Measurements from ENCODE around the gene CROCC2. TPM values are rescaled to one million over a fixed set of nuclear protein-coding genes. Genes with fewer than 3 reads are reported as not detected.
A peak's percentile ranks its signal among the peaks of the same experiment; 100 is the strongest.

The CROCC2 gene
- polyA plus RNA-seq (2013, experiment 1 of 2; ENCODE audit: insufficient read length): 0.03 TPM
- 0.02 TPM for polyA plus RNA-seq (2013, experiment 2 of 2; ENCODE audit: insufficient read length)

DNA sequence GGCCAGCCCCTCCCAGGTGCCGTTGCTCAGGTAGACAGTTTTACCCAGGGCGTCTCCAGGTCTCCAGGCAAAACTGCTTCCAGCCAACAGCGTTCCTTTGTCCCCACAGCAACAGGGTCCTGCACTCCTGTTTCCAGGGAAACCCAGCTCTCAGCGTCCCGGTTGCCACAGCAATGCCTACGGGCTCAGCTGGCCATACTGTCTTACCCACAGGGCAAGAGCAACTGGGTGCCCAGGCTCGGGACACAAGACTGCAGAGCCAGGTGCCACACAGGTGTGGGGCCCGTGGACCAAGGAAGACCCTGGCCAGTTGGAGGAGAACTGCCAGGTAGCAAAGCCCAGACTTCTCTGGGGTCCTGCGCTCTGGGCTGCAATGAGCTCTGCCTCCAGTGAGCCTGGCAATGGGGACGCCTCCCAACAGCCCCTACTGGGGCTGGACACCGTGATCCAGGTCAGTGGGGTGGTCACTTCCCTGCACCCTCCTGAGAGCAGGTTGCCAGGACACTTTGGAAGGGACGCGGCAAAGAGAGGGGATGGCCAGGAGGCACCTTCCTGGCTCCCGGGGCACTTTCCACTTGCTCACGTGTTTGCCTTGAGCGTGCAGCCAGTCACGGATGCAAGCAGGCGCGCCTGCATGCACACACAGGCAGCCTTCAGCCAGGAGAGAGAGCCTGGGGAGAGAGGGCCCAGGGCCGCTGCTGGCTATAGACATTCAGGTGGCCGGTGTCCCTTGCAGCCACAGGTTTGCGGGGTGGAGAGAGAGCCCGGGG, at the start of gene CROCC2:
Gene CROCC2 (plus strand): TSS at position 196 of the 770 bp plus-strand sequence. CDS start 178 bp downstream, at position 374.
- no peak for DNase-seq

DNA sequence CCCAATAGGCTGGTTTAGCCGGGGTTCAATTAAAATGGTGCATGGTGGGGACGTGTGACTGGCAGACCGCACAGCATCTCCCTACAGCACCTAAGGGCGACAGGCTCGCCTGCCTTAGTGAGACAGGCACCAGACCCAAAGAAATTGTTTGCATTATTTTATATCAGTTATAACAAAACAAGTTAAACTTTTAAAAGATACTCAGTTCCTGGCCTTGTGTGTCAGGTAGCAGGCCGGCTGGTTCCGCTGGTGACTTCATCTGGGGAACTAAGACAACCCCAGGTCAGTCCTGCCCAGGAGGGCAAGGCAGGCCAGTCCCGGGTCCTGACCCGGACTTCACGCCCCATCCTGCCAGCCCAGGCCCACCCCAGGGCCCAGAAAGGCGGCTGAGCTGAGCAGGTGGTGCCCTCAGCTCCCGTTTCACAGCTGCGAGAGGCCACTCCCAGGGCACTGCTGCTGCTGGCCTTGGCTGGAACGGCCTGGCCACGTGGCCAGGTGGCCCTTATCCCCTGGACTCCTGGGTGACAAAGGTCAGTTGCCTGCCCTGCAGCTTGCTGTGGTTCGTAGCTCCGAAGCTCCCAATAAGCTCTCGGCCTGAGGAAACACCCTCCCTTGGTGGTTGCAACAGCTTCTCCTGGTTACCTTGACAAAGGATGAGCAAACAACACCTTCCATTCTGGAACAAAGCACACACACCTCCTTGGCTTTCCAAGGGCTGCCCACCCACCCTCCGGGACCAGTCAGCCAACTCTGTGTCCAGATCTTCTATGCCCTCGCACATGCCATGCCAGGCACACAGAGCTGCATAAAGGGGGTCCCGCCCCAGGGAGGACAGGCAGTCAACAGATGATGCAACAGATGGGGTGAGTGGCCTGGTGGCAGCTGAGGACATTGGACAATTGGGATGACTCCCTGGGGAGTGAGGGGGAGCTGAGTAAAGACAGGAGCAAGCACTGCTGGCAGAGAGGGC, 48.8 kb upstream of the CROCC2 start:
- no peak for DNase-seq

DNA sequence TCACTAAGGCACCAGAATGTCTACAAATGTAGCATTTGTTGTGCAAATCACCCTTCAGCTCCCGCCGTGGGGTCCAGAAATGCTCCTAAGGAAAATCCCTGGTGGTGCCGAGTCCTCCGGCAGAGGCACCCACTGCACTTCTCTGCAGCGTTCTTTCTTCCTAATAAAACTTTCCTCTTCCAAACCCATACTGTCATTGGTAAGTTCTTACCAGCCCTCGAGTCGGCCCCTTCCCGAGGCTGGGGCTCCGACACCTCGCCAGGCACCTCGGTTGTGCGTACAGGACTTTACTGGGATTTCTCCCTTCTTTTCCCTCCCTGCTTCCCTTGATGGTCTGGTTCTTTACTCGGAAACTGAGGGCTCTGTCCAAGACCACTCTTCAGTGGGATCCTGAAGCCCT, 47.8 kb upstream of the CROCC2 start:
- DNase-seq: no peak

DNA sequence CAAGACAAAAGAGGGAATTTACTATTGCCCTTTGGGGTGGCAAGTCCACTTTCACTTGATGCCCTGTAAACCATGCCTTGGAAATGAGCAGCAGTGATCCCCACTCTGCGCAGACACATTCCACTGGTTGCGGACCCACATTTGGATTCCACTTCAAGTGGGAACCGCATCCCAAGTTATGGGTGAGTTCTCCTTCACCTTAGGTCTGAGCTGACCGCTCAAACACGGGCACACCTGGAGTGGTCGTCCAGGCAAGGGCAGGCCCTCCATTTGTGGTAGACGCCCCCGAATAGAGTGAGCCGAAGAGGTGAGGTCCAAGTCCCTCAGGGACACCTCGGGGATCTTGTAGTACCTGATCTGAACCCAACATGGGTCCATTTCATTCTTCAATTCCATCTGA, 47.3 kb upstream of the CROCC2 start:
- no peak for DNase-seq

DNA sequence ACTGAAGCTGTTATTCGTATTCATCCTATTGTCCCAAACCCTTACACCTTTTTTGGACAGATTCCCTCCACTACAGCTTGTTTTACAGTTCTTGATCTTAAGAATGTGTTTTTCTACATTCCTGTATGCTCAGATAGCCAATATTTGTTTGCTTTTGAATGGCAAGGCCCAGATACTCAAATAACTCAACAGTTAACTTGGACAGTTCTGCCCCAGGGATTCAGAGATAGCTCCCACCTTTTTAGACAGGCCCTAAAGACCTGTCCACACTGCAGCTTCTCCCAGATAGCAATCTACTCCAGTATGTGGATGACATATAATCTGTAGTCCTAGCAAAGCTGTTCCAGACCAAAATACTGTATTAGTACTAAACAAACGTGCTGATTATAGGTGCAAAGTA, 44.6 kb upstream of the CROCC2 start:
- DNase-seq: no peak

DNA sequence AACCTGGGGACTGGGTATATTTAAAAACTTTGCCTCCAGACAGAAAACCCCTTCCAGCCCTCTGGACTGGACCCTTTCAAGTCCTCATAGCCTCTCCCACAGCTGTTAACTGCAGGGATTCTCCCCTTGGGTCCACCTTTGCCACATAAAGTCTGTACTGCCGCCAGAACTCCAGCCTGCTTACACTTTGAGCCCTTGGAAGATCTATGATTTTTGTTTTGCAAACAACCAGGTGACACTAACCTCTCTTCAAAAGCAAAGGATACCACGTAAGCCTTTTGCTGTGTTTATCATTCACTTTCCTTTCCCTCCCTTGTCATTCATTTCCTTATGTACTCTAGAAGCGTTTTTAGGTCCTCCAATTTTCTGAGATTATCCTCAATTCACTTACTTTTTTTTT, 41.7 kb upstream of the CROCC2 start:
- no peak for DNase-seq

DNA sequence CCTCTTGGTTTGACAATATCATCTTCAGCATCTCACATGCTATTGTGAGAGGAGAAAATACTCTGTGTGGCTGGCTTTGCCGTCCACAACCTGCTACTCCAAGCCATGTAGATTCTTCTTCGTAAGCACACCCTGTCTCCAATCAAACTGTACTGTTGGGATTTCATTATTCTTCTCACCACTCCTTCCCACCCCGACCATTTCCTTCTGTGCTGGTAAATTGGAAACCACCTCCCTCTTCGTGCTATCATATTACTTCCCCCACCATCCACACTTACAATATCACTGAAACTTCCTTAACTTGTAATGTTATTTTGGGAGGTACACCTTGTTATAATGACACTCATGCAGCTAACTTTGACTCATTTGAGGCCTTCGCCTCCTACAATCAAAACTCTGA, 40.7 kb upstream of the CROCC2 start:
- DNase-seq: no peak

DNA sequence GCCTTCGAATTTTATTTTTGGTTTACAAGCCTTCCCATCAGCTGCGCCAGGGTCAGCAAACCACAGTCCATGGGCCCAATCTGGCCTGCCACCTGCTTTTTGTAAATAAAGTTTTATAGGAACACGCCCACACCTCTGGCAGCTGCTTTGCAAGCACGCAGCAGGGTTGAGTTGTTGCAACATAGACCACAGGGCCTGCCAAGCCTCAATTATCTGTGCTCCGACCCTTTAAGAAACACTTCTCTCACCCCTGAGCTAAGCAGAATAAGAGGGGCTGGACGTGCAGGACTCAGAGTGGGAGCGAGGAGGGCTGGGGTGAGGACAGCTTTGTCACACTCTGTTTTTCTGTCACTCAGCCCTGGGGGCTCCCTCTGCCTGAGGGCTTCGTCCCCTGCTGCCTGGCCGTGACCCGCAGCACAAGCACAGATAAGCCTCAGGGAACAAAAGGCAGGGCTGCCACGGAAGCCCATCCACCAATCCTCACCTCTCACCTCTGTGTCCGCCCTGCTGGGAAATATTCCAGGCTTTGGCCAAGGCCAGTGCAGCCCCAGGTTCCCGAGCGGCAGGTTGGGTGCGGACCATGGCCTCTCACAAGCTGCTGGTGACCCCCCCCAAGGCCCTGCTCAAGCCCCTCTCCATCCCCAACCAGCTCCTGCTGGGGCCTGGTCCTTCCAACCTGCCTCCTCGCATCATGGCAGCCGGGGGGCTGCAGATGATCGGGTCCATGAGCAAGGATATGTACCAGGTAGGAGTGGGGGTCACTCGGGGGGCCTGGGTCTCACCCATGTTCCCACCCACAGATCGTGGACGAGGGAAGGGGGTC, 37.6 kb upstream of the CROCC2 start, which contains the start of gene AGXT:
Gene AGXT (plus strand): TSS at position 539 of the 823 bp plus-strand sequence. CDS start 42 bp downstream, at position 581.
- no peak for DNase-seq

DNA sequence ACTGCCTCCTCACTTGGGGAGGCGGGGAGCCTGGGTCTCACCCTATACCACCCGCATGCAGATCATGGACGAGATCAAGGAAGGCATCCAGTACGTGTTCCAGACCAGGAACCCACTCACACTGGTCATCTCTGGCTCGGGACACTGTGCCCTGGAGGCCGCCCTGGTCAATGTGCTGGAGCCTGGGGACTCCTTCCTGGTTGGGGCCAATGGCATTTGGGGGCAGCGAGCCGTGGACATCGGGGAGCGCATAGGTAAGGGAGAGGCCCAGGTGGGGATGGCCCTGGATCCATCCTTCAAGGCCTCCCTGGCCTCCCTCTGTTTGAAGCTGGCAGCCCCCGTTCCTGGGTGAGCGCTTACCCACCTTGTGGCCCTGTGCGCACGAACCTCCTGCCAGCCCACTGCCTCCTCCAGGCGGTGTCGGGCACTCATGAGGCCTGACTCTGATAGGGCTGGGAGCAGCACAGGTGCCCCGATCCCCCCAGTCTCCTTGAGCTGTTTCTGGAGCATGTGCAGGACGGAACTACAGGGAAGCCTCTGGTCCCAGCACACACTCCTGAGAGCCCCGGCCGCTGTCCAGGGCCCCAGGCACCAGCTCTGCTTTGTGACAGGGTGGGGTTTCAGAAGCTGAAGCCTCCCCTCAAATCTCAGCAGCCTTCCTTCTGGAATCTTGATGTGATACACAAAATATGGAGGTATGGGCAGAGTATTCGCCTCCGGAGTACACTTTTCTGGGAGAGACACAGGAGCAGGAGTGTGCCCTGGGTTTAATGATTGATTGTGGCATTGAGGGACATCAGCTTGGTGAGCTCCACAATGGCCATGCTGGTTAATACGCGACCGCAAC, 36.8 kb upstream of the CROCC2 start:
- no peak for DNase-seq

DNA sequence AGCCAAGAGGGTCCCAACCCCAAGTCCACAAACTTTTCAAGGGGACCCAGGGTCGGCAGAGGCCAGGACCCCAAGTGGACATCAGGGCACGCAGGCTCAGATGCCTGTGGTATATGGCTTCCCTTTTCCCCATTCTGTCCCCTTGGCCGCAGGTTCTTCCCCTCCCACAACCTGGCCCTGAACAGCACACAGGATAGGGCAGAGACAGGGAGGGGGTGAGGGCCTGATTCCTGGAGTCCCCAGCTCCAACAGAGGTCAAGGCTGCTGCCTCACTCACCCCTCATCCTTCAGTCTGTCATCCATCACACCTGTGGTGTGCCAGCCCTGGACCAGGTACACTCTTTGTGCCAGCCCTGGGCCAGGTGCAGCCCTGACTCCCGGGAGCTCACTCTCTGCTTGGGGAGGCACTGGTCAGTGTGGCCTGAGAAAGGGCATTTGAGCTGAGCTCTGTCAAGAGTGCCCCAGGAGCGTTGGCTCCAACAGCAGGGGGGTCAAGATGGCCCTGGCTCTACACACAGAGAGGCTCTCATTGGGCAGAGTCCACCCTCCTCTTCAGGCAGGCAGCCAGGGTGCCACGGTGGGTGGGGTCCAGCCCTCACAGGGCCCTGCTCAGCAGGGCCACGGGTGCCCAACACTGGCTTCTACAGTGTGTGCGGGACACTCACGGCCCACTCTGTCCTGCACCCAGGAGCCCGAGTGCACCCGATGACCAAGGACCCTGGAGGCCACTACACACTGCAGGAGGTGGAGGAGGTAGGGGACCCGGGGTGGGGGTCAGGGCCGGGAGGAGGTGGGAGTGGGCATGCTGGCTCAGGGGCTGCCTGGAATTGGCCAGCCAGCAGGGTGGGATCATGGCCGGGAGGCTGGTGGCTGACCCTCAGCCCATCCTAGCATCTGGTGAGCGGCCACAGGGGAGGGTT, 35.9 kb upstream of the CROCC2 start:
- no peak for DNase-seq

DNA sequence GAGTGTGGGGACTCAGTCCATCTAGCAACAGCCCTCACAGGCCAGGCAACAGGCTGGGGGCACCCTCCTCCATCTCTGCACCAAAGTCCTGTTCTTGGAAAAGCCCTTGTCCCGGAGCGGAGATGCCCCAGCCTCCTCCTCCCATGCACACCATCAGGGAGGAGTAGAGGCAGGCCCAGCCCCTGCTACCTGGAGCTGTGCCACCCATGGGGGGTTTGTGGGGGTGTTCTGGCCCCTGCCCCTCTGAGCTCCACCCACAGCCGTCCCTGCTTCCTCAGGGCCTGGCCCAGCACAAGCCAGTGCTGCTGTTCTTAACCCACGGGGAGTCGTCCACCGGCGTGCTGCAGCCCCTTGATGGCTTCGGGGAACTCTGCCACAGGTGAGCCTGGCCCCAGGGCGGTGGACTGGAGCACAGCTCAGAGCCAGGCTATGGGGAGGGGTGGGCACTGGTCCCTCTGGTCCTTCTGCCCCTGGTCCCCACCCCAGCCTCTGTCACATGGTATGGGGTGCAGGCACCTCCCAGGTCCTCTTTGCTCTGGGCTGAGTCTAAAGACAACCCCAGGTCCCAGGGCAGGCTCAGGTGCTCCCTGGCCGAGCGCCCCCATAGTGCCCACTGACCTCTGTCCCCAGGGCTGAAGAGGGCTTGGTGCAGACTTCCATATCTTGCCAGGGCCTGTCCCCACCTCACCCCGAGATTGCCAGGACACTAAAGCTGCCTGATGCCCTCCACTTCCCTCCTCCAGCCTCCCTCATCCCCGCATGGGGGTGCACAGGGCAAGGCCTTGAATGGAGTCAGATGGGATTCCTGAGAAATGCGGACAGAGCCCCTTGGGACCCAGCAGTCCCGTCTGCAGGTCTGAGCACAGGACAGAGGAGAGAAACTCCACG, 34.8 kb upstream of the CROCC2 start:
- DNase-seq: no peak

DNA sequence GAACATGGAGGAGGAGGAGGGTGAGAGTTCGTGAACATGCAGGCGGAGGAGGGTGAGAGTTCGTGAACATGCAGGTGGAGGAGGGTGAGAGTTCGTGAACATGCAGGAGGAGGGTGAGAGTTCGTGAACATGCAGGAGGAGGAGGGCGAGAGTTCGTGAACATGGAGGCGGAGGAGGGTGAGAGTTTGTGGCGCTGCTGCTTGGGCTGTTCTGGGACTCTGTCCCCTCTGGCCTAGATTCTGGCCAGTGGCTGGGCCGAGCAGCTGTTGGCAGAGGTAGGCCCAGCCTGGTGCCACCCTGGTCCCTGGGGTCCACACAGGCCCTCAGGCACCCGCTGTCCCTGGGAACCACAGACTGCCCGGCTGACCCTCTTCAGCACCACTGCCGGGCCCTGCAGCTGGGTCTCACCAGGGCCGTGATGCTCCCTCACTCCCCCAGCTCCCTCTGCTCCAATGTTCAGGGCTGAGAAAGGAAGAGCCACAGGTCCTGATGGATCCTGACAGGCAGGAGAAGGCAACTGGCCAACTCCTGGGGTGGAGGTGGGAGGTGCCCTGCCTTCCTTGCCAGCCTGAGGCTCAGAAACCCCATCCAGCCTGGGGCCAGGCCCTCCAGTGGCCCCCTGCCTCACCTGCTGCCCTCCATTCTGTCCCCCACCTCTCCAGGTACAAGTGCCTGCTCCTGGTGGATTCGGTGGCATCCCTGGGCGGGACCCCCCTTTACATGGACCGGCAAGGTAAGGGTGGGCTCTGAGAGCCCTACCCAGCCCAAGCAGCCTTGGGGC, 33.6 kb upstream of the CROCC2 start:
- no peak for DNase-seq

DNA sequence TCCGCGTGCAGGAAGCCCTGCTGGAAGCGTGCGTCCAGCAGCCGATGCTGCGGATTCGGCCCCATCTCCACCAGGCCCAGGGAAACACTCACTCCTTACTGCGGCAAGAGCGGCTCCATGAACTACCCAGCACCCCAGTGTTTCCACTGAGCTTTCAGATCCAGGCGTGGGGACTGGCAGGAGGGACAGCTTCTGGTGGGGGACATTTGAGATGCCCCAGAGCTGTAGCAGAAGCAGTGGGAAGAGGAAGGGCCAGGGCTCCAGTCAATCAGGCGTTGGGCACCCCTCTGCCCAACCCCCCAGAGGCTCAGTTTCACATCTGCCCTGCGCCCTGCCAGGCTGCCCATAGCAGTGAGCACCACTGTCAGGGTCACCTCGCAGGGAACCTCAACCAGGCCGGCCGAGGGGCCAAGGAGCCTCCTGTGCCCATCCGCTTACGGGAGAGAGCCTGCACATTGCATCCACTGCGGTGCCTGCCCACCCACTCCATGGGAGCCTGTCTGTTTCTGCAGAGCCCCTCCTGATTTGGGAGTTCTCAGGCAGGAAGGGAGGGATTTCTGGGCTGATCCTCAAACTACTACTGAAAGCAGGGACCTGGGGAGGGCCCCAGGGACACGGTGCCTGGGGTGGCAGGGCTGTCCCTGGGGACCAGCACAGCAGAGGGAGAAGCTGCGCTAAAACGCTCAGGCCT, 32.9 kb upstream of the CROCC2 start:
- DNase-seq: no peak

DNA sequence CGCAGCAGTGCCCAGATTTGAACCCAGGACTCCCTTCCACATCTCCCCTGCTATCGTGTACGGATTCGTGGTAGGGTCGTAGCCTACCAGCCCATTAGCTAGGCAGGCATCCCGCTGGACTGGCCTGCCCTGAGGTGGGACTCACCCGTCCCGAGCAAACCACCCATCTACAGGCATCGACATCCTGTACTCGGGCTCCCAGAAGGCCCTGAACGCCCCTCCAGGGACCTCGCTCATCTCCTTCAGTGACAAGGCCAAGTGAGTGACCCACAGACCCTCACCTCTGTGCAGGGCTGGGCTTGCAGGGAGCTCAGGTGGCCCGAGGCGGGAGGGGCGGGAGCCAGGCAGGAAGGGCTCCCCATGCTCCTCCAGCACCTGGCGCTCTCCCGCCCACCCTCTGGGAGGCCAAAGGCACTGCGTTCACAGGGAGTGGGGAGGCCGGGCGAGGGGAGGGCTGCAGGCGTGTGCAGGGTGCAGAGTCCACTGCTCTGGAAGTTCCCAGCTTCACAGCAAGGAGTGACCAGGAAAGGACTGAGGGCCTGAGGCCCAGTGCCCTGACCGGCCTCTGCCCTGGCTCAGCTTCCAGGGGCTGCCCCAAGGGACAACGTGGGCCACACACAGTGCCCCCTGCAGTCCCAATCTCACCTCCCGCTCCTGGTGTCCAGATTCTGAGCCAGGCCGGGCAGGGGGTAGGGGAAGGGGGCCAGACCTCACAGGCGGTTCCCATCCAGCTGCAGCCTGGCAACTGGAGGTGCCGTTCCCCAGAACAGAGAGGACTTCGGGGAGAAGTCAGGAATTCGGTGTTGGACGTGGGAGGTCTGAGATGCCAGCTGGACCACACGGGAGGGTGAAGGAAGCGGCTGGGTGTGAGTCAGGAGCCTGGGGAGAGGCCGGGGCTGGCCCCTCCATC, 32.1 kb upstream of the CROCC2 start:
- DNase-seq: peak; percentile 12

DNA sequence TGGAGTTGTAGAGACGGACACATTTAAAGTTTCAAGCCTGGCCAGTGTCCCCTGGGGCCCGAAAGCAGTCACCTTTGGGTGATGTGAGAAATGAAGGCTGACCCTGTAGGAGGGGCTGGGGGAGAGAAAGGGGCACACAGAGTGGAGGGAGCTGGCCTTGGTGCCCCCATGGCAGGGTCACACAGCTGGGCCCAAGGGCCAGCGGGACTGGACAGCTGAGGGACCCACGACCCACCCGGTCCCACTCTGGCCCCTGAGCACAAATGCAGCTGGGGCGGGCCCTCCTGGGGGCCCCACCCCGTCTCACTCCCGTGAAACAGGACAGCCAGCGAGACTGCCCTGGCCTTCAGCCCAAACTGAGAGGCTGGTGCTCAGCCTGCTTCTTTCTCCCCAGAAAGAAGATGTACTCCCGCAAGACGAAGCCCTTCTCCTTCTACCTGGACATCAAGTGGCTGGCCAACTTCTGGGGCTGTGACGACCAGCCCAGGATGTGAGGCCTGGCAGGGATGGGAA, 31.4 kb upstream of the CROCC2 start:
- no peak for DNase-seq
